ENCODE data around the gene VN1R5.

DNA sequence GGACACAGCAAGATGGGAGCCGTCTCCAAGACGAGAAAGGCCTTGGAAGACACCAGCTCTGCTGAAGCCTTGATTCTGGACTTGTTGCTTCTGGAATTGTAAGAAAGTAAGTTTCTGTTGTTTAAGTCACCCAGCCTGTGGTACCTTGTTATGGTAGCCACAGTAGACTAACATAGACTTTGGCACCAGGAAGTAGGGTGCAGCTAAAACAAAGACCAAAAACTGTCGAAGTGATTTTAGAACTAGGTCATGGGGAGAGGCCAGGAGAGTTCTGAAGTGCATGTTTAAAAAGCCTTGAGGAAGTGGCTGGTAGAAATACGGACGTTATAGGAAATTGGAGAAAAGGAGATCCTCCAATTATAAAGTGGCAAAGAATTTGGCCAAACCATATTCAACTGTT is 47.3 kb downstream of the VN1R5 start:
- TF ChIP-seq POLR2A (IDR thresholded peaks at IDR 0.05; ENCODE audit: extremely low read depth, insufficient read length) (no peak), MYC (IDR thresholded peaks at IDR 0.05; ENCODE audit: low read depth, low read length) (no peak)
- TF ChIP-seq, protein P1, sequence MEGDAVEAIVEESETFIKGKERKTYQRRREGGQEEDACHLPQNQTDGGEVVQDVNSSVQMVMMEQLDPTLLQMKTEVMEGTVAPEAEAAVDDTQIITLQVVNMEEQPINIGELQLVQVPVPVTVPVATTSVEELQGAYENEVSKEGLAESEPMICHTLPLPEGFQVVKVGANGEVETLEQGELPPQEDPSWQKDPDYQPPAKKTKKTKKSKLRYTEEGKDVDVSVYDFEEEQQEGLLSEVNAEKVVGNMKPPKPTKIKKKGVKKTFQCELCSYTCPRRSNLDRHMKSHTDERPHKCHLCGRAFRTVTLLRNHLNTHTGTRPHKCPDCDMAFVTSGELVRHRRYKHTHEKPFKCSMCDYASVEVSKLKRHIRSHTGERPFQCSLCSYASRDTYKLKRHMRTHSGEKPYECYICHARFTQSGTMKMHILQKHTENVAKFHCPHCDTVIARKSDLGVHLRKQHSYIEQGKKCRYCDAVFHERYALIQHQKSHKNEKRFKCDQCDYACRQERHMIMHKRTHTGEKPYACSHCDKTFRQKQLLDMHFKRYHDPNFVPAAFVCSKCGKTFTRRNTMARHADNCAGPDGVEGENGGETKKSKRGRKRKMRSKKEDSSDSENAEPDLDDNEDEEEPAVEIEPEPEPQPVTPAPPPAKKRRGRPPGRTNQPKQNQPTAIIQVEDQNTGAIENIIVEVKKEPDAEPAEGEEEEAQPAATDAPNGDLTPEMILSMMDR (IDR thresholded peaks at IDR 0.05; ENCODE audit: low read depth, low read length), result no peak
- TF ChIP-seq, protein P2, sequence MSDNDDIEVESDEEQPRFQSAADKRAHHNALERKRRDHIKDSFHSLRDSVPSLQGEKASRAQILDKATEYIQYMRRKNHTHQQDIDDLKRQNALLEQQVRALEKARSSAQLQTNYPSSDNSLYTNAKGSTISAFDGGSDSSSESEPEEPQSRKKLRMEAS (IDR thresholded peaks at IDR 0.05; ENCODE audit: low read depth, low read length), result no peak
